Duodenal mucosa (tissue), 2 donors: ENCODE data around the gene SMPD2.

Experiments used
- H3K27ac ChIP-seq: one replicate; pipeline ENCODE4 v1.7.0; 2013; ENCODE audit warnings: low read depth, low read length
- H3K27me3 ChIP-seq, 2 donors: one replicate each; pipeline ENCODE4 v1.7.0; 2013; ENCODE audit warnings: low read length in 2 of 2, control low read depth in 1 of 2; ENCODE audit not compliant: insufficient read depth in 2 of 2, control insufficient read depth in 1 of 2
- H3K36me3 ChIP-seq, 2 donors: one replicate each; pipeline ENCODE4 v1.7.0; 2013; ENCODE audit warnings: low read length in 2 of 2, control low read depth in 1 of 2; ENCODE audit not compliant: insufficient read depth in 2 of 2, control insufficient read depth in 1 of 2
- H3K4me1 ChIP-seq, 2 donors: one replicate each; pipeline ENCODE4 v1.7.0; 2013; ENCODE audit warnings: low read length in 2 of 2, control low read depth in 1 of 2; ENCODE audit not compliant: insufficient read depth in 2 of 2, control insufficient read depth in 1 of 2
- H3K4me3 ChIP-seq, 2 donors: one replicate each; pipeline ENCODE4 v1.7.0; 2013; ENCODE audit warnings: low read length in 2 of 2, low read depth in 1 of 2
- H3K9ac ChIP-seq, 2 donors: one replicate each; pipeline ENCODE4 v1.7.0; 2013; ENCODE audit warnings: low read length in 2 of 2, low read depth in 1 of 2
- H3K9me3 ChIP-seq, 2 donors: one replicate each; pipeline ENCODE4 v1.7.0; 2013; ENCODE audit warnings: low read length in 2 of 2, control low read depth in 1 of 2; ENCODE audit not compliant: control insufficient read depth in 1 of 2

SMPD2 gene

DNA sequence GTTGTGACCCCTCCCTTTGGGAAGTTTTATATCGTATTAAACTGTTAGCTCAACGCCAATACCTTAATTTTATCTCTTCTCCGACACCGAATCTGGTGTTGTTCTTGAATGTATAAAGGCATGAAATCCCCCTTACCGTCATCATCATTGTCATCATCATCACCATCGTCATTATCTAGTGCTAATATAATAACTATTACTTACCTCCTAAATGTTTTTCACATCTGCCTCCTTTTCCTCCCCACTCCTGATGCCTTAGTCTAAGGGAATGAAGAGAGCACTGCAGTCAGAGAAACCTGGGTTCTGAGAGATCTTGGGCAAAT lies 43.2 kb downstream of the SMPD2 start:
- peaks cover 4 to 8% of the 10 kb centered on the region in 2 donors for H3K36me3 ChIP-seq
- no peaks in the 10 kb centered on the region for H3K9me3 ChIP-seq
- peak overlapping the region; percentile 12 to 37 for H3K9ac ChIP-seq
- peak overlapping the region; percentile 58 to 71 for H3K4me3 ChIP-seq
- peaks cover 37 to 39% of the 10 kb centered on the region in 2 donors for H3K4me1 ChIP-seq
- no peaks in the 10 kb centered on the region for H3K27me3 ChIP-seq
- no peak overlapping the region for H3K27ac ChIP-seq

DNA sequence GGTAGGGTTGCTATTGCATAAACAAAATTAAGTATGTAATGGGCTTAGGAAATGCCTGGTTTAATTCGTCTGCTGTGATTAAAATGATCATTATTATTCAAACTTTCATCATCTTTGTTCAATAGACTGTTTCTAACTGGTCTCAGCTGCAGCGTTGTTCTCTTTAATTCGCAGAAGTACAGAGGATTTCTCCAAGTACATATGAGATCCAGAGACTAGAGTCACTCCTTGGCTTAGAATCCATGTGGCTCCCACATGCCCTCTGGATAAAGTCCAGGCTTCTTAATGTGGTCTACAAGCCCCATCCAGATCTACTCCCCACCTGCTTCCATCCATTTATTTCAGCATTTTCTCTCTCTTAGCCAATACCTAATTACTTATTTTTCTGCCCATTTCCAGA lies 43.6 kb downstream of the SMPD2 start:
- Histone ChIP-seq H3K27ac (no peak overlapping the region), H3K4me3 (peak overlapping the region in 1 of 2 donors; percentile 71), H3K36me3 (peaks cover 4 to 8% of the 10 kb centered on the region in 2 donors)

DNA sequence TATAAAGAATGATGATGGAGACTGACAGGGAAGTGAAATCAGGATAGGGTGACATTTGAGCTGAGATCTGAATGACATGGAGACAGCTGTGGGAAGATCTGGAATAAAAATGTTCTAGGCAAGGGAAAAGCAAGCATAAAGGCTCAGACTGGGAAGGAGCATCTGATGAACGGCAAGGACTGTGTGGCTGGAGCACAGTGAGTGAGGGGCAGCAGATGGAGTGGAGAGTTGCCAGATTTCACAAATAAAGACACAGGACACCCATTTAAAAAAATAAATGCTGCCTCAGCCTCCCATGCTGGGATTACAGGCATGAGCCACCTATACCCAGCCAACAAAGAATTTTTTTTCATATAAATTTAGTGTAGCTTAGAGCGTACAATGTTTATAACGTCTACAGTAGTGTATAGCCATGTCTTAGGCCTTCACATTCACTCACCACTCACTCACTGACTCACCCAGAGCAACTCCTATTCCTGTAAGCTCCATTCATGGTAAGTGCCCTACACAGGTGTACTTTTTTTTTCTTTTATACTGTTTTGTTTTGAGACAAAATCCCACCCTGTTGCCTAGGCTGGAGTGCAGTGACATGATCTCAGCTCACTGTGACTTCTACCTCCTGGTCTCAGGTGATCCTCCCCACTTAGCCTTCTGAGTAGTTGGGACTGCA lies 44.9 kb downstream of the SMPD2 start:
- no peak overlapping the region for H3K9ac ChIP-seq

More for the DNA sequence above, 43.6 kb downstream of the SMPD2 start:
- Histone ChIP-seq H3K9me3 (no peaks in the 10 kb centered on the region), H3K27me3 (no peaks in the 10 kb centered on the region), H3K9ac (no peak overlapping the region), H3K4me1 (peaks cover 34 to 35% of the 10 kb centered on the region in 2 donors)

DNA sequence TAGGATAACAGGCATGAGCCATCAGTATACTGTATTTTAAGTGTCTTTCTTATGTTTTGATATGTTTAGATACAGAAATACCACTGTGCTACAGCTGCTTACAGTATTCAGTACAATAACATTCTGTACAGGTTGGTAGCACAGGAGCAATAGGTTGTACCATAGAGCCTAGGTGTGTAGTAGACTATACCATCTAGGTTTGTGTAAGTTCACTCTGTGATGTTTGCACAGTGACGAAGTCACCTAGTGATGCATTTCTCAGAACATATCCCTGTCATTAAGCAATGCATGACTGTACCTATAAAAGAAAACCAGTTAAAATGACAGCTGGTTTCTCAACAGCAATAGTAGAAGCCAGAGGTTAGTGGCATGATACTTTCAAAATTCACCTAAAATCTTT lies 45.5 kb downstream of the SMPD2 start:
- Histone ChIP-seq H3K27ac (no peak overlapping the region), H3K9me3 (no peaks in the 10 kb centered on the region), H3K27me3 (no peaks in the 10 kb centered on the region), H3K4me1 (peaks cover 16 to 19% of the 10 kb centered on the region in 2 donors), H3K9ac (no peak overlapping the region), H3K4me3 (no peak overlapping the region), H3K36me3 (peaks cover under 1 to 4% of the 10 kb centered on the region in 2 donors)

More for the DNA sequence above, 44.9 kb downstream of the SMPD2 start:
- Histone ChIP-seq H3K27me3 (no peaks in the 10 kb centered on the region), H3K4me3 (no peak overlapping the region), H3K9me3 (no peaks in the 10 kb centered on the region), H3K27ac (no peak overlapping the region), H3K36me3 (peaks cover 4 to 7% of the 10 kb centered on the region in 2 donors), H3K4me1 (peaks cover 23 to 26% of the 10 kb centered on the region in 2 donors)

DNA sequence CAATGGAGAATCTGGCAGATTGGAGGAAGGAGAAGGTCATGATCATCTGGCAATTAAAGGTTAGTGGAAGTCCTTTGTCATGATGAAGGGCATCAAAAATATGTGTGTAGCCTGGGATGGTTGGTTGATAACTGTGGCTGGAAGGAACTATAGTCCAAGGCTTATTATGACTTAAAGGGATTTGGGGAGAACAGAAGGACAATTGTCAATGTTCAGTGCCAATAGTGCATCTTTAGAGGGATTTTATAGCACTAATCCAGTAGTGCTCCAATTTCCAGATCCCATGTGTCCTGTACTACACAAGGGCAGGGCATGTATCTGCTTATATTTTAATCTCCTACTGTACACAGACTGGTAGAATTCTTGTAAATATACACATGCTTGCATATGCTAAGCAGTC lies 47.5 kb downstream of the SMPD2 start:
- Histone ChIP-seq H3K36me3 (no peaks in the 10 kb centered on the region), H3K27me3 (no peaks in the 10 kb centered on the region), H3K4me1 (peaks cover 3 to 7% of the 10 kb centered on the region in 2 donors), H3K27ac (no peak overlapping the region), H3K9ac (no peak overlapping the region), H3K9me3 (no peaks in the 10 kb centered on the region), H3K4me3 (no peak overlapping the region)

DNA sequence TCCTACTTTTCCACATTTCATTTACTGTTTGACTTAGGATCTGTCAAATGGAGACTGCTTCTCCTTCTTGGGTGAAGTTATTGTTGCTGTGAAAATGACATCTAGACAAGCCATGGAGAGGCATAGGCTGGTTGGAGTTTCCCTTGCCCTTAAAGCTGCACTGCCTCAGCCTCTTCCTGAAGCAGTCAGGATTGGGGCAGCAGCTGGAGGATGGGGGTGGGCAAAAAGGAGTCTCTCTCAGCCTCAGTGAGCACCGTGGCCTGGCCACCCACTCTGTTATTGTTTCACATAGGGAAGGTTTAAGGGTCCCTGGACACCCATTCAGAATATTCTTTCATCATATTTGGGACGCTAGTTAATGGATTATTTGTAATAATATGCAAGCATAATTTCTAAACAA lies 50.2 kb downstream of the SMPD2 start:
- no peaks in the 10 kb centered on the region for H3K36me3 ChIP-seq
- no peak overlapping the region for H3K9ac ChIP-seq
- H3K4me3 ChIP-seq, result no peak overlapping the region
- H3K4me1 ChIP-seq, result no peaks in the 10 kb centered on the region
- no peak overlapping the region for H3K27ac ChIP-seq
- no peaks in the 10 kb centered on the region for H3K27me3 ChIP-seq
- no peaks in the 10 kb centered on the region for H3K9me3 ChIP-seq

DNA sequence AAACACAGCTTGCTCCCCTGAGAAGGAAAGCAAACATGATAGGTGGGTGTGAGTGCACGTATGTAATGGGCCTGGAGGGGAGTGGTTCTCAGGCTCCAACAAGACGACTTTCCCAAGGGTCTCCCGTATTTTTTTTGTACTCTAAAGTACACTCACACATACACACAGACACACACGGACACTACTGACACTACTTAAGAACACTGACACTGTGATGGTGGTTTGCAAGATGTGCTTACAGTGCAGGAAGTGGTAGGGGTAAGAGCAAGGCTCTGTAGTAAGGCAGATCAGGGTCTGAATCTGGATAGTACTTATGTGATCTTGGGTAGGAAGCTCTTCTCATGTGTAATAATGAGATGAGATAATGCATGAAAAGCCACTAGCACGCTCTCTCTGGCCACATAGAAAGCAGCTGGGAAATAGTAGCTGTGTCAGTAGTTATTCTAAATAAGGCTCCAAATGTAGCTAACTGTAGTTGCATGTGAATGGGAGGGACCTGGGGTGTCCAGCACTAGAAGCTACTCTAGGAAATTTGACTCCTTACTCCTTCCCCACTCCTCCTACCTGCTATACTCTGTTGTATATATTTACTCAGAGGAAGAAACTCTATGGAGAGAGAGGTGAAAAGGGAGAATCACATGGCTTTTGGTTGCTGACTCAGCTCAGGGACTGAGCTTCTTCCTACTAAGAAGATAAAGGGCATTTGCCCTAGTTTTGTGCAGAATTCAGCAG lies 50.8 kb downstream of the SMPD2 start:
- Histone ChIP-seq H3K36me3 (no peaks in the 10 kb centered on the region), H3K4me1 (no peaks in the 10 kb centered on the region), H3K27ac (no peak overlapping the region), H3K27me3 (no peaks in the 10 kb centered on the region), H3K9ac (no peak overlapping the region), H3K9me3 (no peaks in the 10 kb centered on the region), H3K4me3 (peak overlapping the region in 1 of 2 donors; percentile 16)
